ENCODE measurements around the gene PPFIBP1. TPM values are rescaled to one million over a fixed set of nuclear protein-coding genes. Genes with fewer than 3 reads are reported as not detected.

The PPFIBP1 gene
- total and polyA plus RNA-seq, 7 donors: 5.9 to 63.1 (median 28.3) TPM

DNA sequence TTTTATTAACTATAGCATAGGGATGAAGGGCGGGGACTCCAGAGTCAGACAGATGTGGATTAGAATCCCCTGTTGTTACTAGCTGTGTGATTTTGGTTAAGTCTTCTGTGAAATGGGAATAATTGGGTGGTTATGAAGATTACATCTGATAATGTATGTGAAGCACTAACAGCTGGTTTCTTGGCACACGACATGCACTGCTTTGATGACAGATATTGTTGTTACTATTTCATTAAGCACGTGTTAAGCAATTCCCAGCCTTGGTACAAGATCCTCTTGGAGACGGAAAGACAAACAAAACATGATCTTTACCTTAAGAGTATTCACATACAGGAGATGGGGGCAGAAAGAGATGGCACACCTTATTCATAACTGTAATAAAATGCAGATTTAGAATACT lies 7.9 kb downstream of the PPFIBP1 start:
- no peak overlapping the region for H3K27ac ChIP-seq
- DNase-seq (no peak), ATAC-seq (peak in 1 of 4 donors; percentile 49)
- H3K27me3 ChIP-seq (ENCODE audit: insufficient read depth in 3 of 3, low read length in 2 of 3): no peaks in the 10 kb centered on the region
- TF ChIP-seq, protein P1, sequence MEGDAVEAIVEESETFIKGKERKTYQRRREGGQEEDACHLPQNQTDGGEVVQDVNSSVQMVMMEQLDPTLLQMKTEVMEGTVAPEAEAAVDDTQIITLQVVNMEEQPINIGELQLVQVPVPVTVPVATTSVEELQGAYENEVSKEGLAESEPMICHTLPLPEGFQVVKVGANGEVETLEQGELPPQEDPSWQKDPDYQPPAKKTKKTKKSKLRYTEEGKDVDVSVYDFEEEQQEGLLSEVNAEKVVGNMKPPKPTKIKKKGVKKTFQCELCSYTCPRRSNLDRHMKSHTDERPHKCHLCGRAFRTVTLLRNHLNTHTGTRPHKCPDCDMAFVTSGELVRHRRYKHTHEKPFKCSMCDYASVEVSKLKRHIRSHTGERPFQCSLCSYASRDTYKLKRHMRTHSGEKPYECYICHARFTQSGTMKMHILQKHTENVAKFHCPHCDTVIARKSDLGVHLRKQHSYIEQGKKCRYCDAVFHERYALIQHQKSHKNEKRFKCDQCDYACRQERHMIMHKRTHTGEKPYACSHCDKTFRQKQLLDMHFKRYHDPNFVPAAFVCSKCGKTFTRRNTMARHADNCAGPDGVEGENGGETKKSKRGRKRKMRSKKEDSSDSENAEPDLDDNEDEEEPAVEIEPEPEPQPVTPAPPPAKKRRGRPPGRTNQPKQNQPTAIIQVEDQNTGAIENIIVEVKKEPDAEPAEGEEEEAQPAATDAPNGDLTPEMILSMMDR (IDR thresholded peaks at IDR 0.05): no peak
- H3K36me3 ChIP-seq (ENCODE audit: insufficient read depth in 1 of 2, low read depth in 1 of 2): no peaks in the 10 kb centered on the region
- H3K4me1 ChIP-seq: peaks cover 18% of the 10 kb centered on the region
- 43 to 52% (median 44%) methylated on average over 4 of the region's 4 CpGs for WGBS, 3 donors
- H3K4me3 ChIP-seq: no peak overlapping the region
- H3K9me3 ChIP-seq: no peaks in the 10 kb centered on the region
- intact Hi-C loops (cut with DNase I): no loop called here

GRCh38 chr12:27534060-27534764 lies 10.2 kb downstream of the PPFIBP1 start:
- DNase-seq: no peak
- Histone ChIP-seq H3K27me3 (ENCODE audit: insufficient read depth in 3 of 3, low read length in 2 of 3) (no peaks in the 10 kb centered on the region), H3K27ac (no peak overlapping the region), H3K9me3 (no peaks in the 10 kb centered on the region), H3K4me1 (peaks cover 39% of the 10 kb centered on the region), H3K4me3 (no peak overlapping the region), H3K36me3 (ENCODE audit: insufficient read depth in 1 of 2, low read depth in 1 of 2) (no peaks in the 10 kb centered on the region)
- WGBS, 3 donors: 77 to 83% (median 82%) methylated on average over 6 of the region's 6 CpGs
- intact Hi-C loops (cut with DNase I): no loop called here
- ATAC-seq: no peak
- TF ChIP-seq, protein P1 (IDR thresholded peaks at IDR 0.05): no peak

DNA sequence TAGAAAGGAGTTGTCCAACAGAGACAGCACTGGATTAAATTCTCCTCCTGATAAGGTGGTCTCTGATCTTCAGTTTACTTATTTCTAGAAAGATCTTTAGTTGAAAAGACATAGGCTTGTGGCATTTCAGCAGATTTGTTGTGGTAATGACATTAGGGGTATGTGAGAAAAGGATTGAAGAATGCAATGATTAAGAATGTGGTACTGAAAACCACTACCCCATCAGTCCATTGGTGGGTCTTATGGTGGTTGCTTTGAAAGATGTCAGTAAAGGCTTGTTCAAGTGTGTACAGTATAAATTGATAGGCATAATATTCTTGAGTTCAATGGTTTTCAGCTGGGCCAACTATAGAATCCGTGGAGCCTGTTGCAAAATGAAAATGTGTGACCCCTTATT lies 10.8 kb downstream of the PPFIBP1 start:
- H3K9me3 ChIP-seq: no peaks in the 10 kb centered on the region
- TF ChIP-seq, protein P1 (IDR thresholded peaks at IDR 0.05): no peak
- H3K27ac ChIP-seq: no peak overlapping the region
- intact Hi-C loops (cut with DNase I): no loop called here
- H3K27me3 ChIP-seq (ENCODE audit: insufficient read depth in 3 of 3, low read length in 2 of 3): no peaks in the 10 kb centered on the region
- no peak overlapping the region for H3K4me3 ChIP-seq
- no peak for ATAC-seq
- H3K4me1 ChIP-seq: peaks cover 44% of the 10 kb centered on the region
- WGBS, 3 donors: 78 to 91% (median 88%) methylated on average over 1 of the region's 1 CpG
- no peak for DNase-seq
- H3K36me3 ChIP-seq (ENCODE audit: insufficient read depth in 1 of 2, low read depth in 1 of 2): no peaks in the 10 kb centered on the region

- Histone ChIP-seq H3K9me3 (no peaks in the 10 kb centered on the region), H3K27me3 (ENCODE audit: insufficient read depth in 3 of 3, low read length in 2 of 3) (no peaks in the 10 kb centered on the region), H3K27ac (no peak overlapping the region), H3K4me3 (no peak overlapping the region), H3K4me1 (peaks cover 44% of the 10 kb centered on the region), H3K36me3 (ENCODE audit: insufficient read depth in 1 of 2, low read depth in 1 of 2) (no peaks in the 10 kb centered on the region)
- intact Hi-C loops (cut with DNase I): no loop called here
- TF ChIP-seq, protein P1 (IDR thresholded peaks at IDR 0.05): no peak
- no peak for ATAC-seq
- 95 to 98% (median 97%) methylated on average over 6 of the region's 6 CpGs for WGBS, 3 donors
- DNase-seq: no peak
These were observed 11.3 kb downstream of the PPFIBP1 start for GRCh38 chr12:27535318-27535717.

All from psoas muscle (tissue), 8 donors.